Measurements from ENCODE around the gene EFCAB14.

The EFCAB14 gene

GRCh38 chr1:46708121-46708520 is 10.8 kb downstream of the EFCAB14 start:
- no peak overlapping the region for H2AFZ ChIP-seq (ENCODE audit: low read length)
- no peak overlapping the region for H3K9ac ChIP-seq (ENCODE audit: low read length)
- H3K4me1 ChIP-seq (ENCODE audit: insufficient read depth, low read length, severe bottlenecking): no peaks in the 10 kb centered on the region
- no peaks in the 10 kb centered on the region for H3K9me2 ChIP-seq (ENCODE audit: low read depth, low read length)
- H3K9me3 ChIP-seq (ENCODE audit: low read length): no peaks in the 10 kb centered on the region
- no peak overlapping the region for H3K4me3 ChIP-seq (ENCODE audit: low read depth, low read length, poor library complexity, severe bottlenecking)
- no peaks in the 10 kb centered on the region for H4K20me1 ChIP-seq (ENCODE audit: insufficient read depth, low read length)
- H3F3A ChIP-seq (ENCODE audit: insufficient read depth, low read length): no peaks in the 10 kb centered on the region
- H3K27me3 ChIP-seq (ENCODE audit: insufficient read depth, low read length): no peaks in the 10 kb centered on the region
- TF ChIP-seq CTCF (IDR thresholded peaks at IDR 0.05; ENCODE audit: low read length) (no peak), EZH2 (IDR thresholded peaks at IDR 0.05; ENCODE audit: borderline replicate concordance, low read length) (no peak)
- no peak overlapping the region for H3K27ac ChIP-seq (ENCODE audit: low read depth, low read length, poor library complexity, severe bottlenecking)
- no peaks in the 10 kb centered on the region for H3K79me2 ChIP-seq (ENCODE audit: insufficient read depth, low read length)
- peaks cover 78% of the 10 kb centered on the region for H3K36me3 ChIP-seq (ENCODE audit: insufficient read depth, low read length)
- no peak overlapping the region for H3K4me2 ChIP-seq (ENCODE audit: low read length)

GRCh38 chr1:46705408-46705807 is 13.5 kb downstream of the EFCAB14 start:
- H4K20me1 ChIP-seq (ENCODE audit: insufficient read depth, low read length): no peaks in the 10 kb centered on the region
- no peak overlapping the region for H3K27ac ChIP-seq (ENCODE audit: low read depth, low read length, poor library complexity, severe bottlenecking)
- no peak overlapping the region for H2AFZ ChIP-seq (ENCODE audit: low read length)
- H3K4me3 ChIP-seq (ENCODE audit: low read depth, low read length, poor library complexity, severe bottlenecking): no peak overlapping the region
- H3K9me3 ChIP-seq (ENCODE audit: low read length): no peaks in the 10 kb centered on the region
- TF ChIP-seq CTCF (IDR thresholded peaks at IDR 0.05; ENCODE audit: low read length): no peak
- no peak for TF ChIP-seq EZH2 (IDR thresholded peaks at IDR 0.05; ENCODE audit: borderline replicate concordance, low read length)
- H3K9me2 ChIP-seq (ENCODE audit: low read depth, low read length): no peaks in the 10 kb centered on the region
- peaks cover 74% of the 10 kb centered on the region for H3K36me3 ChIP-seq (ENCODE audit: insufficient read depth, low read length)
- H3F3A ChIP-seq (ENCODE audit: insufficient read depth, low read length): no peaks in the 10 kb centered on the region
- no peaks in the 10 kb centered on the region for H3K4me1 ChIP-seq (ENCODE audit: insufficient read depth, low read length, severe bottlenecking)
- H3K27me3 ChIP-seq (ENCODE audit: insufficient read depth, low read length): no peaks in the 10 kb centered on the region
- no peak overlapping the region for H3K4me2 ChIP-seq (ENCODE audit: low read length)
- no peak overlapping the region for H3K9ac ChIP-seq (ENCODE audit: low read length)
- H3K79me2 ChIP-seq (ENCODE audit: insufficient read depth, low read length): no peaks in the 10 kb centered on the region

- H3K79me2 ChIP-seq (ENCODE audit: insufficient read depth, low read length): no peaks in the 10 kb centered on the region
Observed at GRCh38 chr1:46703927-46704641, 14.8 kb downstream of the EFCAB14 start.

More at GRCh38 chr1:46703927-46704641, 14.8 kb downstream of the EFCAB14 start:
- Histone ChIP-seq H3K9me3 (ENCODE audit: low read length) (no peaks in the 10 kb centered on the region), H3K4me1 (ENCODE audit: insufficient read depth, low read length, severe bottlenecking) (no peaks in the 10 kb centered on the region), H3K27ac (ENCODE audit: low read depth, low read length, poor library complexity, severe bottlenecking) (no peak overlapping the region), H3K9me2 (ENCODE audit: low read depth, low read length) (no peaks in the 10 kb centered on the region), H3K4me3 (ENCODE audit: low read depth, low read length, poor library complexity, severe bottlenecking) (no peak overlapping the region), H4K20me1 (ENCODE audit: insufficient read depth, low read length) (no peaks in the 10 kb centered on the region), H2AFZ (ENCODE audit: low read length) (no peak overlapping the region), H3K36me3 (ENCODE audit: insufficient read depth, low read length) (peaks cover 70% of the 10 kb centered on the region), H3K9ac (ENCODE audit: low read length) (no peak overlapping the region), H3K27me3 (ENCODE audit: insufficient read depth, low read length) (no peaks in the 10 kb centered on the region), H3K4me2 (ENCODE audit: low read length) (no peak overlapping the region), H3F3A (ENCODE audit: insufficient read depth, low read length) (no peaks in the 10 kb centered on the region)
- TF ChIP-seq EZH2 (IDR thresholded peaks at IDR 0.05; ENCODE audit: borderline replicate concordance, low read length): no peak
- no peak for TF ChIP-seq CTCF (IDR thresholded peaks at IDR 0.05; ENCODE audit: low read length)

All from OCI-LY1 (cell line).